Gastrocnemius medialis (tissue), 4 donors: ENCODE measurements around the gene LGI1.

Experiments used
- POLR2A ChIP-seq, 2 donors: fragments of 450-650 bp; IDR thresholded peaks; one replicate each; pipeline ENCODE4 v1.6.1; 2017; ENCODE audit warnings: antibody characterized with exemption in 2 of 2, mild to moderate bottlenecking in 2 of 2, moderate library complexity in 2 of 2
- TF ChIP-seq, protein P1 (sequence below), 5 experiments: fragments of 450-650 bp in 3 of 5; fragments of 200-600 bp in 2 of 5; sonication (generic) in 2 of 5; IDR thresholded peaks in 4 of 5; conservative IDR thresholded peaks in 1 of 5; 1 replicate in 4 of 5; 2 replicates in 1 of 5; pipeline ENCODE4 v1.5.1; 2016 to 2019; ENCODE audit warnings: antibody characterized with exemption in 5 of 5, mild to moderate bottlenecking in 3 of 5, moderate library complexity in 3 of 5

DNA sequence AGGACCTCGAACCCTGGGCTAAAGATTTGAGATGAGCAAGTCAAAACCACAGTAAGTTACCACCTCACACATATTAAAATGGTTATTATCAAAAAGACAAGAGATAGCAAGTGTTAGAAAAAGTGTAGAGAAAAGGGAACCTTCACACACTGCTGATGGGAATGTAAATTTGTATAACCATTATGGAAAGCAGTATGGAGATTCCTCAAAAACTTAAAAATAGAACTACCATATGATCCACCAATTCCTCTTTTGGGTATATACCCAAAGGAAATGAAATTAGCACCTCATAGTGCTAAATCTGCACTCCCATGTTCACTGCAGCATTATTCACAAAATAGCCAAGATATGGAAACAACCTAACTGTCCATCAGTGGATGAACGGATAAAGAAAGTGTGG lies 34.6 kb upstream of the LGI1 start:
- TF ChIP-seq, protein P1, sequence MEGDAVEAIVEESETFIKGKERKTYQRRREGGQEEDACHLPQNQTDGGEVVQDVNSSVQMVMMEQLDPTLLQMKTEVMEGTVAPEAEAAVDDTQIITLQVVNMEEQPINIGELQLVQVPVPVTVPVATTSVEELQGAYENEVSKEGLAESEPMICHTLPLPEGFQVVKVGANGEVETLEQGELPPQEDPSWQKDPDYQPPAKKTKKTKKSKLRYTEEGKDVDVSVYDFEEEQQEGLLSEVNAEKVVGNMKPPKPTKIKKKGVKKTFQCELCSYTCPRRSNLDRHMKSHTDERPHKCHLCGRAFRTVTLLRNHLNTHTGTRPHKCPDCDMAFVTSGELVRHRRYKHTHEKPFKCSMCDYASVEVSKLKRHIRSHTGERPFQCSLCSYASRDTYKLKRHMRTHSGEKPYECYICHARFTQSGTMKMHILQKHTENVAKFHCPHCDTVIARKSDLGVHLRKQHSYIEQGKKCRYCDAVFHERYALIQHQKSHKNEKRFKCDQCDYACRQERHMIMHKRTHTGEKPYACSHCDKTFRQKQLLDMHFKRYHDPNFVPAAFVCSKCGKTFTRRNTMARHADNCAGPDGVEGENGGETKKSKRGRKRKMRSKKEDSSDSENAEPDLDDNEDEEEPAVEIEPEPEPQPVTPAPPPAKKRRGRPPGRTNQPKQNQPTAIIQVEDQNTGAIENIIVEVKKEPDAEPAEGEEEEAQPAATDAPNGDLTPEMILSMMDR (IDR thresholded peaks at IDR 0.05 in 4 of 5, conservative IDR thresholded peaks at IDR 0.05 in 1 of 5), result no peak
- TF ChIP-seq POLR2A (IDR thresholded peaks at IDR 0.05), result no peak
